Activated T-cell treated with anti-CD3 and anti-CD28 coated beads, Interleukin-2, amount 50 U/mL, for 72 hours (primary cell): ENCODE data around the gene PIK3CD. TPM values are rescaled to one million over a fixed set of nuclear protein-coding genes. Genes with fewer than 3 reads are reported as not detected.

Experiments
- ATAC-seq, 2 donors: fragments of 150-1000 bp; cut with Tn5 transposase; replicated peaks in 1 of 2; 2 replicates each; pipeline ENCODE4 v1.10.0; 2021; ENCODE audit warnings: moderate library complexity in 2 of 2, mild to moderate bottlenecking in 1 of 2
- DNase-seq, 2 donors: peaks; one replicate each; pipeline ENCODE4 v3.0.0; 2021 to 2022; ENCODE audit warnings: mixed read lengths in 1 of 2
- H3K27ac Mint-ChIP-seq: one replicate; pipeline ENCODE4 v1.8.0; 2022; ENCODE audit warnings: mild to moderate bottlenecking, moderate library complexity, mixed read lengths
- H3K27me3 Mint-ChIP-seq: one replicate; pipeline ENCODE4 v1.8.0; 2022; ENCODE audit warnings: low read depth, mixed read lengths
- H3K36me3 Mint-ChIP-seq, 2 donors: one replicate each; pipeline ENCODE4 v1.8.0; 2022; ENCODE audit warnings: mixed read lengths in 2 of 2, mild to moderate bottlenecking in 1 of 2; ENCODE audit not compliant: insufficient read depth in 2 of 2
- H3K4me1 Mint-ChIP-seq: one replicate; pipeline ENCODE4 v1.8.0; 2022; ENCODE audit warnings: low read depth, mixed read lengths
- H3K4me3 Mint-ChIP-seq, 2 donors: one replicate each; pipeline ENCODE4 v1.8.0; 2022; ENCODE audit warnings: mild to moderate bottlenecking in 2 of 2, mixed read lengths in 2 of 2, moderate library complexity in 2 of 2
- H3K9me3 Mint-ChIP-seq, 2 donors: one replicate each; pipeline ENCODE4 v1.8.0; 2022; ENCODE audit warnings: mixed read lengths in 2 of 2
- total RNA-seq, 2 donors: library from RNA; stranded (reverse); gene quantifications; one replicate each; pipeline ENCODE4 v1.2.3, GENCODE V29; 2022

Gene PIK3CD
- total RNA-seq: 100 to 1,000 TPM; 149 to 162 TPM

DNA sequence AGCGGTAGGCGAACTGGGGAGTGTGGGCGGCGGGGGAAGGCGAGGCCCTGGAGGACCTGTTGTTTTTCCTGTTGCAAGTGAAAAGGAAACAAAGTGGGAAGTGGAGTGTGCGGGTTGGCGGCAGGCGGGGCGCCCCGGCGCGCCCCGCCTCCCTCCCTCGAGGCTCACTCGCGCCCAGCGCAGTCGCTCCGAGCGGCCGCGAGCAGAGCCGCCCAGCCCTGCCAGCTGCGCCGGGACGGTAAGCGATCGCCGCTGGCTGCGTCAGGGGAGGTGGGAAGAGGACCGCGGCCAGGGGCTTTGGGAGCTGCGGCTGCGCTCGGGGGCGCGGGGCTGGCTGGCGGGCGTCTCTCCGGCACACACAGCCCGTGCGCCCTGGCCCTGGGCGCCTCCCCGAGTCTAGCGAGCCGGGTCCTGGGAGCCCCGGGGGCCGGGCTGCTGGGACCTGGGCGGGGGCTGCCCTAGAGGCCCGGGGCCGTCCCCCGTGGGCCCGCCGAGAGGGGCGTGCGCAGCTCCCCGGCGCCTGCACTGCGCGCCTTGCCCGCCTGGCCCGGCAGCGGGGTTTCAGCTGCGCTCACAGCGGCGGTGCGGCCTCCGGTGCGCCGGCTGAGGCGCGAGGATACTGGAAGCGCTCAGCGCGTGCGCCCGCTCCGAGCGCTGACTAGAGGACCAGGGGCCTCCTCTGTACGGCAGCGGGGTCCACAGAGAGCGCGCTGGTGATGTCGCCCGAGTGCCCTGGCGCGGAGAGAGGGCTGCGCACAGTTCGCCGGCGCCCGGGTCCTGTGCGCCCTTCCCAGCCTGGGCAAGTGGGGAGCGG is at the start of gene PIK3CD:
Gene PIK3CD, plus strand, starts transcription at position 167 of the 814 bp plus-strand sequence. CDS start 58,725 bp downstream, outside the sequence.
- Mint-ChIP-seq H3K9me3 (no peaks in the 10 kb centered on the region), H3K27me3 (no peaks in the 10 kb centered on the region), H3K27ac (peak within 1 kb of the TSS; percentile 76), H3K4me3 (peak within 1 kb of the TSS; percentile 99), H3K4me1 (peaks cover 54% of the 10 kb centered on the region), H3K36me3 (peaks cover 5 to 8% of the 10 kb centered on the region in 2 donors)
- ATAC-seq (peak; percentile 38 to 45), DNase-seq (peak; percentile 59 to 63)

DNA sequence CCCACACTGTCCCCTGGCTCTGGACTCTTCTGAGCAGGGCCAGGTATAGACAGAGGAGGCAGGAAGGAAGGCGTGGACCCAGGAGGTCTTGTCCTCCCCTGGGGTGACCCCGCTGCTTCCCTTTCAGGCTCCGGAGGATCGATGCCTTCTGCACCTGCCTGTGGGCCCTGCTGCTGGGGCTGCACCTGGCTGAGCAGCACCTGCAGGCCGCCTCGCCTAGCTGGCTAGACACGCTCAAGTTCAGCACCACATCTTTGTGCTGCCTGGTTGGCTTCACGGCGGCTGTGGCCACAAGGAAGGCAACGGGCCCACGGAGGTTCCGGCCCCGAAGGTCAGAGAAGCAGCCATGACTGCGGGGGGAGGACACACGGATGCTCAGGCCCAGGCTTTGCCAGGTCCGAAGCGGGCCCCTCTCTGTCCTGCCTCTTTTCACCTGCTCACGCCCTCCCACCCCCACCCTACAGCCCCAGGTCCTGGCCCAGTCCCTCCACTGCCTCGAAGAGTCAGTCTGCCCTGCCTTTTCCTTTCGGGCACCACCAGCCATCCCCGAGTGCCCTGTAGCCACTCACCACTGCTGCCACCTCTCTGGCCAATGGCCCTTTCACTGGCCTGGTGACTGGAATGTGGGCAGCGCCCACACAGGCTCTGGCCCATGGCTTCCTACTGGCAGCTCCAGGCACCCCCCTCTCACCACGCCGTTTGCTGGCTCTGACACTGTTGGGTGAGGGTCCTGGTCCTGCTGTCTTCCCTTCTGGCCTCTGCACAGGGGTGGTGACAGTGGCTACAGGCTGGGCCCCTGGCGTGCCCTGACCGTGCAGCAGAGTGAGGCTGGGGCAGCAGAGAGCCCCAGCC is 49.4 kb upstream of the PIK3CD start:
- no peaks in the 10 kb centered on the region for H3K27me3 Mint-ChIP-seq
- H3K27ac Mint-ChIP-seq: no peak overlapping the region
- H3K4me3 Mint-ChIP-seq: no peak overlapping the region
- no peaks in the 10 kb centered on the region for H3K4me1 Mint-ChIP-seq
- ATAC-seq (no peak), DNase-seq (no peak)
- no peaks in the 10 kb centered on the region for H3K9me3 Mint-ChIP-seq
- no peaks in the 10 kb centered on the region for H3K36me3 Mint-ChIP-seq

DNA sequence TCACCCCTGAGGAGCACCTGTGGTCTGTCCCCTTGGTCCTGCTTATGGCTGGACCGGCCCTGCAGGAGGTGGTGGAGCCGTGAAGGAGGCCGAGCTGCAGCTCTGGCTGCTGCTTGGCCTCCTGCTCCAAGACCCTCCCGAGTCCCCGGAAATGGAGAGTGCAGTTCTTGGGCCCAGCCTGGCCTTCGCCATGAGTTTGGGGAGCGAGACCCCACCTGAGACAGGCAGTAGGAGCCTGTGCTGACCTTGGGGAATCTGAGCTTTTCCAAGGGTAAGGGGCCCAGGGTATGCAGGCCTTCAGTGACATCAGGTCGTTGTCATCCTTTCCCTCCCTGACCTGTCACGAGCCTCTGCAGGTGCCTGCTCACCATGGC is 48.8 kb upstream of the PIK3CD start:
- Mint-ChIP-seq H3K9me3 (no peaks in the 10 kb centered on the region), H3K4me3 (no peak overlapping the region), H3K27me3 (no peaks in the 10 kb centered on the region), H3K27ac (no peak overlapping the region), H3K36me3 (no peaks in the 10 kb centered on the region), H3K4me1 (no peaks in the 10 kb centered on the region)
- no peak for ATAC-seq
- DNase-seq: no peak

DNA sequence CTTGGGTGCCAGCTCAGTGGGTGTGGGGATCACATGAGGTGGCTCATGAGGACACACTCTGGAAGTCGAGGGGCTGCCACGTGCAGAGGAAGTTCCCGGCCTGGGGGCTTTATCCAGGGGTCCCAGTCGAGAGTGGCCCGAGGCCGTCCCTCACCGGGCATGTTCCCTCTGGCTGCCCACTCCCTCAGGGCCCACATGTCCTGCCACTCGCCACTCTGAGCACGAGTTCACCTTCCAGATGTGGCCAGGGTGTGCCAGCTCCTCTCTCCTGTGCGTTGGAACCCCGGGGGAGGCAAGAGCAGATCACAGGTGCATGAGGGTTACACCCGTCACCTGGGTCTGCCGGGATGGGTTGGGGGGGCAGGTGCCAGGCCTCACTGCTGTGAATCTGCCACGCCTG is 48.2 kb upstream of the PIK3CD start:
- no peaks in the 10 kb centered on the region for H3K9me3 Mint-ChIP-seq
- no peak for ATAC-seq
- H3K4me3 Mint-ChIP-seq: no peak overlapping the region
- no peak for DNase-seq
- H3K4me1 Mint-ChIP-seq: no peaks in the 10 kb centered on the region
- no peak overlapping the region for H3K27ac Mint-ChIP-seq
- no peaks in the 10 kb centered on the region for H3K27me3 Mint-ChIP-seq
- H3K36me3 Mint-ChIP-seq: no peaks in the 10 kb centered on the region

DNA sequence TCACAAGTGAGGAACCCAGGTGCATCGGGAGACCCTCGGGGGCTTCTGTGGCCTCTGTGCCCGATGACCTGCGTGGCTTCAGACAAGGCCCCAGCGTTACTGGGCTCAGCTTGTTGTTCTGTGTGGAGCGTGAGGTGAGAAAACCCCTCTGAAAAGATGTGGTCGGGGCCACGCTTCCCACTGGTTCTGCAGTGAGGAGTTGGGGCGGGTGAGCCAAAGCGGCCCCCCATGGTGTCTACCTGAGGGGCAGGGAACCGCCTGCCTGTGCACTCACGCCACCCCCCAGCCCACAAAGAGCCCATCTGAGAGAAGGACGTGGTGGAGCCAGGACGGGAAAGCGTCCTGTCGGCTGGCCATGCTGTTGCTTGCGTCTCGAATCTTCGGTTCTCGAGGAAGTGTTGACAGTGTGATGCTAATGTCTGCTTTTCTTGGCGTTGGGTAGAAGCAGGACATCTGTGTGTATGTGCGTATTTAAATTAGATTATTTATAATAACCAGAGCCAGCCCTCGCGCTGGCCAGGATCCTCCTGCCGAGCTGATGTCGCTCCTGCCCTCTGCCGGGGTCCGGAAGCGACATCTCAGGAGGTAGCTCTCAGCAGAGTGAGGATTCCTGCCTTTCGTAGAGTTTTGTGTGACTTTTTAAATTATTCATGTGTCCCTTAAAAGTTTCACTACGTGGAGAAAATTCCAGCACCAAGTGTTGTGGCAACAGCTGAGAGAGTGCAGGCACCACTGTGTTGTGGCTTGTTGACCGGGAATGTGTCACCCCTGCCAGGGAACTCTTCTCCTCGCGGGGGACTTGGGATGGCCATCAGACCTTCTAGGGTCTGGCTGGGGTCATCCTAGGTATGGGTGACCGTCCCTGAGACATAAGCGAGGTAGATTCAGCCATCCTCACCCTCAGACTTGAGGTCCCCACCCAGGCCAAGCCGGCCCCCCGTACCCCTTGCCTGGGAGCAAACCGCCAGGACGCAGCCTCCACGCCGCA is 47.5 kb upstream of the PIK3CD start:
- ATAC-seq: no peak
- H3K27me3 Mint-ChIP-seq: no peaks in the 10 kb centered on the region
- no peaks in the 10 kb centered on the region for H3K9me3 Mint-ChIP-seq
- H3K4me1 Mint-ChIP-seq: no peaks in the 10 kb centered on the region
- no peaks in the 10 kb centered on the region for H3K36me3 Mint-ChIP-seq
- no peak overlapping the region for H3K4me3 Mint-ChIP-seq
- DNase-seq: no peak
- H3K27ac Mint-ChIP-seq: no peak overlapping the region

DNA sequence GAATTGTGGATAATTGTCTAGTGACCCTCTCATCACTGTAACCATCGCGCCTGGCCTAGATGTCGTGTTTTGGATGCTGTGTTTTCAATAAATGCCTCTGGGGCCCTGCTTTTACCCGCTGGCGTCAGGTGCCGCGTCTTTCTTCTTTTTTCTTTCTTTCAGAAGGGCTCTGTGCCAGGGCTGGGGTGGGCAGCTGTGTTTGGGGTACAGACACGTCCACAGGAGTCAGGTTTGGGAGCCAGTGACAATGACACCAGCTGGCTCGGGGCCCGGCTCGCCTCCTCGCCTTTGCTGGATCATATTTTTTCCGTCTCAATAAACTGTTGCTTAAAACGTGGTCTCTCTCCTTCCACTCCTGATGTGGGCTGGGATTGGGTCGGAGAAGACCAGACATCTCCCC is 46.7 kb upstream of the PIK3CD start:
- no peak for ATAC-seq
- H3K9me3 Mint-ChIP-seq: no peaks in the 10 kb centered on the region
- H3K27ac Mint-ChIP-seq: no peak overlapping the region
- no peak for DNase-seq
- no peak overlapping the region for H3K4me3 Mint-ChIP-seq
- no peaks in the 10 kb centered on the region for H3K27me3 Mint-ChIP-seq
- H3K36me3 Mint-ChIP-seq: no peaks in the 10 kb centered on the region
- no peaks in the 10 kb centered on the region for H3K4me1 Mint-ChIP-seq

DNA sequence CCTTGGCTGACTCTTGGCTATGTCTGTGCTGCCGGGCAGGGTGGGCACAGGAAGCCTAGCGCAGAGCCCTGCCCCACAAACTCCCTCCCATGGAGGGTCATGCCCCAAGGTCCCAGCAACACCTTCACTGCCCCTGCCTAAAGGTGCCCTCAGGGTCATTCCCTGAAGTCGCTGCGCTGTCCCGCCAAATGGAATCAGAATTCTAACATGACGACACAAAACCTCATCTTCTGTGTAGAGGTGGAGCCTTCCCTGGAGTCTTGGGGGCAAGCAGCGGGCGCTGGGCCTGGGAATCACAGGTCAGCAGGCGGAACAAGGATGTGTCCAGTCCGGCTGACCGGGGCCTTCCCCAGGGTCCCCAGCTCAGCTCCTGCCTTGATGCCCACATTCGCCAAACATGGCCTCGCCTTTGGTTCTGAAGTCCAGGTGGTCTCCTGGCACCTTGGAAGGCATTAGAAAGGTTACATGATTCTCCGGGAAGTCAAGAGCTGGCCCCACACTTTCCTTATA is 45.5 kb upstream of the PIK3CD start:
- H3K4me1 Mint-ChIP-seq: no peaks in the 10 kb centered on the region
- no peak for ATAC-seq
- no peak overlapping the region for H3K4me3 Mint-ChIP-seq
- H3K27ac Mint-ChIP-seq: no peak overlapping the region
- no peaks in the 10 kb centered on the region for H3K27me3 Mint-ChIP-seq
- H3K36me3 Mint-ChIP-seq: no peaks in the 10 kb centered on the region
- no peaks in the 10 kb centered on the region for H3K9me3 Mint-ChIP-seq
- no peak for DNase-seq

DNA sequence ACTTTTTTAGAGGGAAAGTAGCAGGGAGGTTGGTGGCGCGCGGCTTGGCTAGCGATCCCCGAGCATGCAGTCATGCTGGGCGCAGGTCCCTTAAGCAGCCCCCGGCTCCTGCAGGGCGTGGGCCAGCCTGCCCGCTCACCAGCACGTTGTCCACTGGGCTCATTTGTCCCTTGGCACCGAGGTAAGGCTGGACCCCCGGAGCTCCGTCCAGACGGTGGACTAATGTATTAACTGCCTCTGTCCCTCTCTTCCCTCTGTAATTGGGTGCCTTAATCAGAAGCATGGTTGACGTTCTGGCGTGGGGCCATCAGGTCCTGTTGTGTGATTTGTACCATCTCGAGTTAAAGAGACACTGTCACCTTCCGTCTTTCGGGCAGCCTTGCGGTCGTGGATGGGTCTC is 45.1 kb upstream of the PIK3CD start:
- Mint-ChIP-seq H3K27me3 (no peaks in the 10 kb centered on the region), H3K4me3 (no peak overlapping the region), H3K4me1 (no peaks in the 10 kb centered on the region), H3K27ac (no peak overlapping the region), H3K9me3 (no peaks in the 10 kb centered on the region), H3K36me3 (no peaks in the 10 kb centered on the region)
- no peak for ATAC-seq
- DNase-seq: no peak

DNA sequence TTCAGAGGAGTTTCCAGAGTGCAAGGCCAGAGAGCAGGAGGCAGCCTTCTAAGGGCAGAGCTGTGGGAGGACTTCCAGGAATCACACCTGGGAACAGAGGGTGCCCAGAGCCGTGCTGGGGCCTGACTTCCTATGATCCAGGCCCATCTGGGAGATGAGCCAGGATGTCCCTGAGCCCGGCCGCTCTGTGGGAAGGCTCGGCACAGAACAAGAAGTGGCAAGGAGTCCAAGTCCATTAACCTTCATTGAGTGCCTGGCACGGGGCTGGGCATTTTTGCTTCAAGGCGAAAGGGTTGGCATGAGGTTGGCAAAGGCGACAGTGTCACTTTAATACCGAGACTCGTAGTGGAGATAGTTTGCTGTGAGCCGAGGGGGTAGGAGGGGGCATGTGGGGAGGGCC is 44.6 kb upstream of the PIK3CD start:
- Mint-ChIP-seq H3K27me3 (no peaks in the 10 kb centered on the region), H3K9me3 (no peaks in the 10 kb centered on the region), H3K27ac (no peak overlapping the region), H3K4me3 (no peak overlapping the region), H3K36me3 (no peaks in the 10 kb centered on the region), H3K4me1 (no peaks in the 10 kb centered on the region)
- ATAC-seq (no peak), DNase-seq (no peak)

DNA sequence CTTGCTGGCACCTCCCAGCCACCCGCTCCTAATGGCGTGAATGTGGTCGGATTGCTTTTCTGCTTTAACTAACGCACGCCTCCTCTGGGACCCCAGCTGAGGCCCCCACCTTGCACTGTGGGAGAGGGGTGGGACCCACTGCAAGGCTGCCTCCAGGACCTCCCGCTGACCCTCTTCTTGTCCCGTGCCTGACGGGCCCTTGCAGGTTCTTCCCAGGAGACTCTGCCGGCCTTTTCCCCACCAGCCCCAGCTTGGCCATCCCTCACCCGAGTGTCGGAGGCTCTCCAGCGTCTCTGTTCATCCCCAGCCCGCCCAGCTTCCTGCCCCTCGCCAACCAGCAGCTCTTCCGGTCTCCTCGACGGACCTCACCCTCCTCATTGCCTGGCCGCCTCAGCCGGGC is 44.2 kb upstream of the PIK3CD start:
- DNase-seq: no peak
- no peaks in the 10 kb centered on the region for H3K4me1 Mint-ChIP-seq
- H3K27ac Mint-ChIP-seq: no peak overlapping the region
- ATAC-seq: no peak
- no peak overlapping the region for H3K4me3 Mint-ChIP-seq
- H3K36me3 Mint-ChIP-seq: no peaks in the 10 kb centered on the region
- H3K27me3 Mint-ChIP-seq: no peaks in the 10 kb centered on the region
- H3K9me3 Mint-ChIP-seq: no peaks in the 10 kb centered on the region

DNA sequence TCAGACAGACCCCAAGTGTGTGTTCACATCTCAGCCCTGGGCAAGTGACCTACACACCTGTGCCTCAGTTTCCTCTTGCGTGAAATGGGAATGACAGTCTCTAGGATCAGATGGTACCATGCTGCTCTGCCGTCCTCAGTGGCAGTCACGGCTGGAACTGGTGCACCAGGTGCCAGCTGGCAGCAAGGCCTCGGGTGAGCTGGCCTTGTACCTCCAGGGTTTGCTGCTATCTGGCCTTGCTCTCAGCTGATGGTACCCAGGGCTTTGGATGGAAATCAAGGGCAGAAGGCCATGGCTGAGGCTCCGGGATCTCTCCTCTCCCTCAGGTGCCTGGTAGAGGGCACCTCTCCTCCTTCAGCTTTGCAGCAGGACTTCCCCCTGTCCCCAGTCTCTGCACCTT is 41.5 kb upstream of the PIK3CD start:
- Mint-ChIP-seq H3K4me3 (no peak overlapping the region), H3K27ac (no peak overlapping the region), H3K36me3 (peaks cover 0 to 3% of the 10 kb centered on the region in 2 donors), H3K4me1 (no peaks in the 10 kb centered on the region), H3K9me3 (no peaks in the 10 kb centered on the region), H3K27me3 (no peaks in the 10 kb centered on the region)
- DNase-seq (no peak), ATAC-seq (no peak)

DNA sequence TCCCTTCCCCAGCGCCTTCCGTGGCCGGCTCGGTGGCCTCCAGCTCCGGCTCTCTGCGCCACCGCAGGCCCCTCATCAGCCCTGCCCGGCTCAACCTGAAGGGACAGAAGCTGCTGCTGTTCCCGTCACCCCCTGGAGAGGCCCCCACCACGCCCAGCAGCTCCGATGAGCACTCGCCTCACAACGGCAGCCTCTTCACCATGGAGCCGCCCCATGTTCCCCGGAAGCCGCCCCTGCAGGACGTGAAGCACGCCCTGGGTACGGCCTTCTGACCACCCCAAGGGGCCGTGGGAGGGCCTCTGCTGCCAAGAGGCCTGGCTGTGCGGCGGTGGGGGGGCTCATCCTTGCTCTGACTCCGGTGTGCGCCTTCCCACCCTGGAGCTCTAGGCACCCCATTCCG is 41.0 kb upstream of the PIK3CD start:
- Mint-ChIP-seq H3K27ac (no peak overlapping the region), H3K4me1 (no peaks in the 10 kb centered on the region), H3K27me3 (no peaks in the 10 kb centered on the region), H3K36me3 (peaks cover 0 to 3% of the 10 kb centered on the region in 2 donors), H3K4me3 (no peak overlapping the region), H3K9me3 (no peaks in the 10 kb centered on the region)
- no peak for ATAC-seq
- DNase-seq: no peak
